Measurements from ENCODE around the gene NBR1.
"Not testable (repeated sequence)": the region's sequence is repeated elsewhere in the genome, so short reads cannot be mapped to it uniquely, and the experiment has no call there.

NBR1 gene

GRCh38 chr17:43155666-43156065 is 15.3 kb upstream of the NBR1 start:
- no peak for DNase-seq

DNA sequence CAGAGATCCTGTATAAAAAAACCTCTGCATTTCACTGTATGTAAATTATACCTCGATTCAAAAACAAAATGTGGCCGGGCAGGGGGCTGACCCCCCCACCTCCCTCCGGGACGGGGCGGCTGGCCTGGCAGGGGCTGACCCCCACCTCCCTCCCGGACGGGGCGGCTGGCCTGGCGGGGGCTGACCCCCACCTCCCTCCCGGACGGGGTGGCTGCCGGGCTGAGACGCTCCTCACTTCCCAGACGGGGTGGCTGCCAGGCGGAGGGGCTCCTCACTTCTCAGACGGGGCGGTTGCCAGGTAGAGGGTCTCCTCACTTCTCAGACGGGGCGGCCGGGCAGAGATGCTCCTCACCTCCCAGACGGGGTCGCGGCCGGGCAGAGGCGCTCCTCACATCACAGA is 11.8 kb upstream of the NBR1 start:
- DNase-seq = not testable (repeated sequence)

- DNase-seq = not testable (repeated sequence)
These were observed 11.1 kb upstream of the NBR1 start for GRCh38 chr17:43159957-43160356.

GRCh38 chr17:43165971-43166370 is 5.0 kb upstream of the NBR1 start:
- not testable (repeated sequence) for DNase-seq

- no peak for DNase-seq
These were observed 1.4 kb upstream of the NBR1 start for GRCh38 chr17:43169561-43170139.

DNA sequence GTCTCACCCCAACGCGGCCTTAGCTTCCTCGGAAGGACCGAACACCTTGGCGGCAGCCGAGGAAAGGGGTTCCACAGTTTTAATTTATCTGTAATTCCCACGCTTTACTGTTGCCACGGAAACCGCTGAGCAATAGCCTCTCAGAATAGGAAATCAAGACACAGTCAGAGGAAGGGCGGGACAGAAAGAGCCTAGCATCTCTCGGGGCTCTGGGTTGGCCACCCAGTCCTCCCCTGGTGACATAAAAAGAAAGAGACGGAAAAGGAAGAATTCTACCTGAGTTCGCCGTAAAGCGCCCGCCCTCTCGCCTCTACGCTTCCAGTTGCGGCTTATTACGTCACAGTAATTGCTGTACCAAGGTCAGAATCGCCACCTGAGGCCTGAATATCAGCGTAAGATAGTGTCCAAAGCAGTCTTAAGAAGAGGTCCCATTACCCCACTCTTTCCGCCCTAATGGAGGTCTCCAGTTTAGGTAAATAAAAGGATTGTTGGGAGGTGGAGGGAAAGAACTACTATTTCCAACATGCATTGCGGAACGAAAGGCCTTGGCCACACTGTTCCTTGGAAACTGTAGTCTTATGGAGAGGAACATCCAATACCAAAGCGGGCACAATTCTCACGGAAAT is 761 bp upstream of the NBR1 start:
- DNase-seq = peak; percentile 96

- DNase-seq = no peak
These were observed 823 bp downstream of the NBR1 start for GRCh38 chr17:43171586-43172487.

DNA sequence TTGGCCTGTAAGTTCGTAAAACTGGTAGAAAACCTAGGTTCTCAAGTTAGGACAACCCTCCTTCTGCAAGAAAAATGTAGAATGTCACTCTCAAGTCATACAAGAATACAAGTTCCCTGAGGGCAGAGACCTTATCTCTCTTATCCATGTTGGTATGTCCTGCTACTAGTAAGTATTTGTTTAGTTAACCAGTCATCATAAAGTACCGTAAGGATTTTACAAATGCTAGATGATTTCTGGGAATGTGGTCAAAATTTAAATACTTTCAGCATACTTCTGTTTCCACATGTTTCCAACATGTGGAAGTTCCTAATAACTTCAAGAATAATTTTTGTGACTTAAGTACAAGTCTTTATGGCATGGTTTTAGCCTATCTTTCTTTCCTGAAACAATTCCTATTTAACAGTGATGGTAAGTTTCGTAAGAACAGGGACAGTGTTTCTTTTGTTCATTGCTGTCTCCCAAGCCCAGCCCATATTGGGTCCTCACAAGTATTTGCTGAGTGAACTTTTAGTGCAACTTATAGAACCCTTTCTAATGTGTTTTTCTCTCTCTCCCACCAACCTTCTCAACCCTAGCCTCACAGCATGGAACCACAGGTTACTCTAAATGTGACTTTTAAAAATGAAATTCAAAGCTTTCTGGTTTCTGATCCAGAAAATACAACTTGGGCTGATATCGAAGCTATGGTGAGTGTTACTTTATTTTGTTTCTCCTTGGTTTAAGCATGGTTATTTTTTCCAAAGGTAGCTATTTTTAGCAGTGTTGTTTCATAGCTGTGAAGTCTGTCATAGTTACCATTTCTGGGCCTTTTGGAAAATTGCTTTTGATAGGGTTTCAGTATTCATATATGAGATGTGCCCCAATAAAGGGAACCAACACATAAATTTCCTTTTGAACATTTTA is 4.5 kb downstream of the NBR1 start:
- DNase-seq = no peak

DNA sequence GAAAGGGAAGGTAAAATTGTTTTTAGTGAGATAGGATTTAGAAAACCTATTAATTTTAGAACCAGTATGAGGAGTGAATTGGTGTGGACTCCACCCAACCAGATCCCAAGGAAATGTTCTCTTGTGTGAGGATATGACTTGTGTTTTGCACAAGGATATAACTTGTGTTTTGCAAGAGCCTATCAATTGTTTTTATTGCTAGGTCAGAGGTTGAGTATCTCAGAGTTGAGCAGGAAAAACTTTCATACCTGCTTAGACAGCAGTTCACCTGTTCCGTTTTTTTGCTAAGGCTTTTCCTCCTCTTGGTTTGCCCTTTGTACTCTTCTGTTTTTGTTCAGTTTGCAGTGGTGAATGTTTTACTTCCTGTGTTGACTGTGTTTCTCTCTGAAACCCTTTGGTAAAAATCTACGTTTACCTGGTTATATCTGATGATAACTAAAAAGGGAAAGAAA is 5.1 kb downstream of the NBR1 start:
- no peak for DNase-seq

- no peak for DNase-seq
These were observed 12.9 kb downstream of the NBR1 start for GRCh38 chr17:43183921-43184320.

DNA sequence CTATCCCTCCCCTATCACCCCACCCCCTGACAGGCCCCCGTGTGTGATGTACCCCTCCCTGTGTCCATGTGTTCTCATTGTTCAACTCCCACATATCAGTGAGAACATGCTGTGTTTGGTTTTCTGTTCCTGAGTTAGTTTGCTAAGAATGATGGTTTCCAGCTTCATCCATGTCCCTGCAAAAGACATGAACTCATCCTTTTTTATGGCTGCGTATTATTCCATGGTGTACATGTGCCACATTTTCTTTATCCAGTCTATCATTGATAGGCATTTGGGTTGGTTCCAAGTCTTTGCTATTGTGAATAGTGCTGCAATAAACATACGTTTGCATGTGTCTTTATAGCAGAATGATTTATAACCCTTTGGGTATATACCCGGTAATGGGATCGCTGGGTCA is 15.6 kb downstream of the NBR1 start:
- not testable (repeated sequence) for DNase-seq

- DNase-seq = no peak
These were observed 22.2 kb downstream of the NBR1 start for GRCh38 chr17:43193251-43193650.

DNA sequence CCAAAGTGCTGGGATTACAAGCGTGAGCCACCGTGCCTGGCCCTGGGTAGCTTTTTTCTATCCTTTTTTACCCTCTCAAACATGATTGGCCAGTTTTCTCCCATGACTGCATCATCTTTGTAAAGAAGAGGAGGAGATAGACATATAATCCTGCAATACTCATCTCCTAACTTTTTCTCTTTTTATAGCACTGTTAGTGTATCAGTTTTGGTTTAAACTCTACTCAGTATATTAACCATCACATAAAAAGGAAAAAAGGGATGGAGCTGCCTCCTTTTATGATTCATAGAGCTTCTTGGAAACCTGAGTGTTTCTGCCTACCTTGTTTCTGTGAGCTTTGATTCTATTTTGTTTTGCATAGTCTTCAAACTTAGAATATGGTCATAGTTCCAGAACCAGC is 28.6 kb downstream of the NBR1 start:
- no peak for DNase-seq

GRCh38 chr17:43200127-43200526 is 29.1 kb downstream of the NBR1 start:
- no peak for DNase-seq

GRCh38 chr17:43203013-43203412 is 32.0 kb downstream of the NBR1 start:
- DNase-seq = not testable (repeated sequence)

- no peak for DNase-seq
These were observed 39.6 kb downstream of the NBR1 start for GRCh38 chr17:43210576-43210975.

DNA sequence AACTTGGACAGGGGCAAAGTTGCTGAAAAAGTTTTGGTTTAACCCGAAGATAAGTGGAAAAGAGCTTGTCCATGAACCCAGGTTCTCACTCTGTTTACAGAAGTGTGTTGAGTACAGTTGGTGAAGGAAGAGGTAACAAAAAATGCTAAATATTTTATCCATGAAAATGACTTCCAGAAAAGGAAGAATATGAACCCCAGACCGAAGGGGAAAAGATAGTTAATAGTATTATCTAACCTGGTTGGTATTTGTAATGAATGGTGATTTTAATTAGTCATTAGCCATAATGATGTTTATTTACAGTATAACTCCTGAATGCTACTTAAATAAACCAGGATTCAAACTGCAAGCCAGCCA is 40.1 kb downstream of the NBR1 start:
- no peak for DNase-seq

DNA sequence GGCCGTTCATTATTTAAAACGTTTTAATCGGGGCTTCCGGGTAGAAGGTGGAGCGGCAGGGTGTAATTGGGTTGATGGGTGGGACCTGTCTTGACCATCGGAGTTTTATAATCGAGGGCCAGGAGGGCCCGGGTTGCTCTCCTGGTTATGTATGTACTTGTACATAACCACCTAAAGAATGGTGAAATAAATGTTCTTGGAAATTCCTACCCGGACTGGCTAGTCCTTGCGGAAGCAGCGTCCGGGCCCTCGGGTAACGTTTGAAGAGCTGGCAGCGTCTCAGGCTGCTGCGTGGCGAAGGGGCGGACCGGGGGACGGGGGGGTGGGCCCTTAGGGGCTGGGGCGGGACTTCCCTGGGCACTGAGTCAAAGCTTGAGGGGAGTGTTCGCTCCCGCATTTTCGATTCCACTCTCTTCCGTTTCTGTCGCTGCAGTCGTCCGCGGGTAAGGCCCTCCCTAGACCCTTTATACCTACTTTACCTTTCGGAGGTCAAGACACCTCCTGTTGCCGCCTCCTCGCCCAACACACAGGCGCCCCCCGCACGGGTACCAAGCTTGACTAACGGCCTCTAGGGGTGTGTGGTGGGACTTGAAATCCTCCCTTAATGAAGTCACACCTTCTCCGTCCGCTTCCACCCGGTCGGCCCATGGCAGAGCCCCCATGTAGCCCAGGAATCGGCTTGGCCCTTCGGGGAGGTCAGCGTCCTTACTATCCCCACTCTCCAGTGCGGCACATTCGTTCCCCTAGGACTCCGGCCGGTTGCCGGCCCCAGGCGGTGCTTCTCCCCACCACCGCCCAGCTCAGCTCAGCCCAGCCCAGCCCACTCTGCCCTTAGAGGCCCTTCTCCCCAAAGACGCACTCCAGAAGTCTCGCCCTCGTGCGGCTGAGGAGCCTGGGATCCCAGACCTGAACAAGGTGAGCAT is 40.7 kb downstream of the NBR1 start, which contains the start of gene TMEM106A:
TMEM106A (plus strand) TSS at position 396 of the 923 bp plus-strand sequence. CDS start 1,167 bp downstream, outside the sequence.
- no peak for DNase-seq

DNA sequence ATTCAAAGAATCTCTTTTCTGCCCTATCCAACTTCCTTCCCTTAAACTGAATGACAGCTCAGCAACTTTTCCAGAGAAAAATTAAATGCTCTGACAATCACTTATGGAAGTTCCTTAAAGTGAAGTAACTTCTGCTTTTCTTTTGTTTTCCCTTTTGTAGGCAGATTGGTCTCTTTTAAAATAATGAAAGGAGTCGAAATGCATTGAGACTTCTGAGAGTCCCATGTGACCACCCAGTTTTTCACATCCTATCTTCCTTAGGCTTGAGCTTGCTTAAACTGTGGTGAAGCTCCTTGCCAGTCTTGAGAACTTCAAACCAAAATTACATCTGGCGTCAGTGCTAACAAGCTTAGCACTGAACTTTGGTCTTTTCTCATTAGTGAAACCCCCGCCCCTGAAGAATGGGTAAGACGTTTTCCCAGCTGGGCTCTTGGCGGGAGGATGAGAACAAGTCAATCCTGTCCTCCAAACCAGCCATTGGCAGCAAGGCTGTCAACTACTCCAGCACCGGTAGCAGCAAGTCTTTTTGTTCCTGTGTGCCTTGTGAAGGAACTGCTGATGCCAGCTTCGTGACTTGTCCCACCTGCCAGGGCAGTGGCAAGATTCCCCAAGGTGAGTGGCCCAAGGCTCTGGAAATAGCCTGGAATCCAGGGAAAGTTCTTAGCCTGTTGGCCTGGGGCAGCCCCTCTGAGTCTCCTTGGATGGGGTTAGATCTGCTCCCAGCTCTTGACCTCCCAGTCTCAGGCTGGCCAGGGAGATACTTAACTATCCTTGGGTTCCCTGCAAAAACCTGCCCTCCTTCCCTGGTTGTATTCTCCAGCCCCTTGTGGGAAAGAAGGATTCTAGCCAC is 41.9 kb downstream of the NBR1 start:
- DNase-seq = no peak

GRCh38 chr17:43213545-43213944 is 42.5 kb downstream of the NBR1 start:
- DNase-seq = no peak

GRCh38 chr17:43215341-43215740 is 44.3 kb downstream of the NBR1 start:
- no peak for DNase-seq
